Endothelial cell of umbilical vein (primary cell): ENCODE results near the gene F8.

Experiments used
- CTCF ChIP-seq, 2 donors: IDR thresholded peaks; 1 replicate in 1 of 2; 2 replicates in 1 of 2; pipeline ENCODE4 v1.5.1; 2011; ENCODE audit warnings: low read length in 2 of 2, mild to moderate bottlenecking in 2 of 2, moderate library complexity in 2 of 2, control low read depth in 1 of 2, inconsistent platforms in 1 of 2, low read depth in 1 of 2; ENCODE audit not compliant: insufficient read depth in 1 of 2; ENCODE audit errors: extremely low read depth in 1 of 2
- EZH2 ChIP-seq: IDR thresholded peaks from 2 replicates; pipeline ENCODE4 v1.6.1; 2012; ENCODE audit warnings: borderline replicate concordance, low read depth, mild to moderate bottlenecking, moderate library complexity, low read length, inconsistent platforms; ENCODE audit not compliant: severe bottlenecking
- MAX ChIP-seq: IDR thresholded peaks from 2 replicates; pipeline ENCODE4 v1.6.1; 2011; ENCODE audit not compliant: insufficient read depth, insufficient read length
- MYC ChIP-seq: IDR thresholded peaks from one replicate; pipeline ENCODE4 v1.6.1; 2011; ENCODE audit warnings: mild to moderate bottlenecking, low read depth, low read length
- POLR2A ChIP-seq: IDR thresholded peaks from 2 replicates; pipeline ENCODE4 v1.6.1; 2012; ENCODE audit warnings: low read depth, mild to moderate bottlenecking, control low read depth, low read length
- POLR2AphosphoS5 ChIP-seq: IDR thresholded peaks from 2 replicates; pipeline ENCODE4 v1.6.1; 2012; ENCODE audit warnings: low read depth, mild to moderate bottlenecking, control low read depth, low read length, moderate library complexity; ENCODE audit not compliant: insufficient read depth

GRCh38 chrX:155020591-155020990, 1.9 kb downstream of the F8 start:
- no peak for TF ChIP-seq CTCF (IDR thresholded peaks at IDR 0.05; ENCODE audit: extremely low read depth in 1 of 2, insufficient read depth in 1 of 2, low read depth in 1 of 2, low read length in 2 of 2)
- no peak for TF ChIP-seq POLR2AphosphoS5
- no peak for TF ChIP-seq EZH2
- no peak for TF ChIP-seq MYC
- no peak for TF ChIP-seq POLR2A
- TF ChIP-seq MAX: no peak
